Activated T-helper 1 cell treated with anti-CD3 and anti-CD28 coated beads, Interleukin-2, amount 50 U/mL, for 16 hours (primary cell): ENCODE measurements around the gene FOLR2.
"Not testable (repeated sequence)": the region's sequence is repeated elsewhere in the genome, so short reads cannot be mapped to it uniquely, and the experiment has no call there.

Experiments
- DNase-seq, 2 donors: peaks; one replicate each; pipeline ENCODE4 v3.0.0-alpha.2; 2020; ENCODE audit warnings: low read depth in 1 of 2, low spot score in 1 of 2

Gene FOLR2

GRCh38 chr11:72216638-72217037, at the start of gene FOLR2:
TSS of gene FOLR2 (plus strand) at chr11:72216794. CDS start at chr11:72218585, 1,791 bp downstream.
- DNase-seq: no peak

GRCh38 chr11:72169046-72169555, 47.5 kb upstream of the FOLR2 start:
- DNase-seq: not testable (repeated sequence)

- not testable (repeated sequence) for DNase-seq
Measured at GRCh38 chr11:72169754-72170153, 46.8 kb upstream of the FOLR2 start.

- not testable (repeated sequence) for DNase-seq
Measured at GRCh38 chr11:72172043-72172442, 44.6 kb upstream of the FOLR2 start.

GRCh38 chr11:72173291-72173690, 43.3 kb upstream of the FOLR2 start:
- no peak for DNase-seq

- no peak for DNase-seq
Measured at GRCh38 chr11:72174302-72175070, 42.1 kb upstream of the FOLR2 start.

- no peak for DNase-seq
Measured at GRCh38 chr11:72177656-72178055, 38.9 kb upstream of the FOLR2 start.

GRCh38 chr11:72179049-72179803, 37.4 kb upstream of the FOLR2 start:
- no peak for DNase-seq

GRCh38 chr11:72179804-72180396, 36.7 kb upstream of the FOLR2 start:
- DNase-seq: no peak

- not testable (repeated sequence) for DNase-seq
Measured at GRCh38 chr11:72180892-72181552, 35.6 kb upstream of the FOLR2 start.

GRCh38 chr11:72181553-72181958, 35.0 kb upstream of the FOLR2 start:
- not testable (repeated sequence) for DNase-seq

GRCh38 chr11:72188267-72188666, 28.3 kb upstream of the FOLR2 start:
- no peak for DNase-seq

- no peak for DNase-seq
Measured at GRCh38 chr11:72189455-72190250, 26.9 kb upstream of the FOLR2 start.

GRCh38 chr11:72190631-72191071, 25.9 kb upstream of the FOLR2 start:
- DNase-seq: no peak

- no peak for DNase-seq
Measured at GRCh38 chr11:72191961-72192381, 24.6 kb upstream of the FOLR2 start, which contains the start of gene FOLR1. TSS of gene FOLR1 (plus strand) at chr11:72192140. CDS start at chr11:72192174, 34 bp downstream.

GRCh38 chr11:72195518-72196270, 20.9 kb upstream of the FOLR2 start:
- DNase-seq: no peak

GRCh38 chr11:72201445-72201844, 15.1 kb upstream of the FOLR2 start:
- DNase-seq: not testable (repeated sequence)

GRCh38 chr11:72202571-72202970, 14.0 kb upstream of the FOLR2 start:
- no peak for DNase-seq

GRCh38 chr11:72203163-72203562, 13.4 kb upstream of the FOLR2 start:
- no peak for DNase-seq
